22Rv1 (cell line): ENCODE measurements around the gene CAMK1D.

Experiments
- ZFX ChIP-seq: fragments of 450-650 bp; IDR thresholded peaks from 2 replicates; pipeline ENCODE4 v1.6.1; 2017; ENCODE audit warnings: antibody characterized with exemption, borderline replicate concordance
- TF ChIP-seq, protein P1 (sequence below): fragments of 450-650 bp; IDR thresholded peaks from 2 replicates; pipeline ENCODE4 v1.5.1; 2017; ENCODE audit warnings: mild to moderate bottlenecking

DNA sequence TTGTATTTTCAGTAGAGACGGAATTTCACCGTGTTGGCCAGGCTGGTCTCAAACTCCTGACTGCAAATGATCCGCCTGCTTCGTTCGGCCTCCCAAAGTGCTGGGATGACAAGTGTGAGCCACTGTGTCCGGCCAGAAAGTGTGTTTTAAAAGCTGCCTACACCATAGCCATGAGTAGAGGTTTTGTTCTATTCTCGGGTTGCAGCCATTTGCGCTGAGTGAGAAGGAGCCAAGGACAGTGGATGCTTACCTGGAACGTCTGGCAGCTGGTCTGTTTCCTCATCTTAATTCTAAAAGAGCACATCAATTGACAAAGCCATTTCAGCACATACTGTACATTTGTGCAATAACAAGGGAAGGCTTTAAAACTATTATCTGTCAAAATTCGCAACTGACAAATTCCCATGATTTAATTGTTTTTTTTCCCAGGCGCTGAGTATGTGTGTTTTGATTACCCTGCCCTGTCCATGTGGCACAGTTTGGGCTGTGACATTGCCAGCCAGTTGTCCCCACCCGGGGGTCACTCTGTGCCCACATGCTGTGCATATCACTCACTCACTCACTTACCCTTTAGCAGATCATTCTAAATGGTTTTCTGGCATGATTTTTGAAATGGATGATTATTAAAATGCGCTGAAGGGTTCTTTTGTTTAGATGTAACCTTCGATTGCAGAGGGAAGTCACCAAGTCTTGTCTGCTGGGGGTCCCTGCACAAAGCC is 400.6 kb downstream of the CAMK1D start:
- TF ChIP-seq, protein P1, sequence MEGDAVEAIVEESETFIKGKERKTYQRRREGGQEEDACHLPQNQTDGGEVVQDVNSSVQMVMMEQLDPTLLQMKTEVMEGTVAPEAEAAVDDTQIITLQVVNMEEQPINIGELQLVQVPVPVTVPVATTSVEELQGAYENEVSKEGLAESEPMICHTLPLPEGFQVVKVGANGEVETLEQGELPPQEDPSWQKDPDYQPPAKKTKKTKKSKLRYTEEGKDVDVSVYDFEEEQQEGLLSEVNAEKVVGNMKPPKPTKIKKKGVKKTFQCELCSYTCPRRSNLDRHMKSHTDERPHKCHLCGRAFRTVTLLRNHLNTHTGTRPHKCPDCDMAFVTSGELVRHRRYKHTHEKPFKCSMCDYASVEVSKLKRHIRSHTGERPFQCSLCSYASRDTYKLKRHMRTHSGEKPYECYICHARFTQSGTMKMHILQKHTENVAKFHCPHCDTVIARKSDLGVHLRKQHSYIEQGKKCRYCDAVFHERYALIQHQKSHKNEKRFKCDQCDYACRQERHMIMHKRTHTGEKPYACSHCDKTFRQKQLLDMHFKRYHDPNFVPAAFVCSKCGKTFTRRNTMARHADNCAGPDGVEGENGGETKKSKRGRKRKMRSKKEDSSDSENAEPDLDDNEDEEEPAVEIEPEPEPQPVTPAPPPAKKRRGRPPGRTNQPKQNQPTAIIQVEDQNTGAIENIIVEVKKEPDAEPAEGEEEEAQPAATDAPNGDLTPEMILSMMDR = no peak
- TF ChIP-seq ZFX = no peak
